A673 (cell line): Measurements from ENCODE around the gene ST7. TPM values are rescaled to one million over a fixed set of nuclear protein-coding genes. Genes with fewer than 3 reads are reported as not detected.

ENCODE experiments used
- BruUV-seq: library from RNA; stranded (reverse); fragments of 400-500 nt; replicated peaks from 2 replicates; lab custom pipeline; 2021; lab: Mats Ljungman, UMichigan
- CTCF ChIA-PET: fragments of 300-600 bp; sonication (Branson Sonifier 250); formaldehyde crosslinking; loops from one replicate; lab custom pipeline; 2022; ENCODE audit warnings: antibody characterized with exemption; lab: Charles Lee
- POLR2A ChIA-PET: fragments of 300-600 bp; sonication (Branson Sonifier 250); formaldehyde crosslinking; loops from one replicate; lab custom pipeline; 2022; ENCODE audit warnings: antibody characterized with exemption; ENCODE audit not compliant: low non-redundant PET; lab: Charles Lee
- DNase-seq: peaks from one replicate; pipeline ENCODE4 v3.0.0-alpha.2; 2015; ENCODE audit warnings: low spot score
- H3K27ac ChIP-seq: fragments of 200-600 bp; sonication (generic); 2 replicates; pipeline ENCODE4 v1.5.1; 2016; ENCODE audit warnings: mixed run types, low read depth, mild to moderate bottlenecking, mixed read lengths, antibody characterized with exemption, low read length; ENCODE audit not compliant: poor library complexity, severe bottlenecking
- H3K27me3 ChIP-seq: fragments of 200-600 bp; sonication (generic); replicated peaks from 2 replicates; pipeline ENCODE4 v1.6.1; 2017; ENCODE audit warnings: mixed run types, low read depth, mild to moderate bottlenecking, mixed read lengths, antibody characterized with exemption, low read length; ENCODE audit not compliant: insufficient read depth, poor library complexity
- H3K36me3 ChIP-seq: fragments of 200-600 bp; sonication (generic); 2 replicates; pipeline ENCODE4 v1.6.1; 2016; ENCODE audit warnings: mixed run types, mild to moderate bottlenecking, mixed read lengths, antibody characterized with exemption, low read length; ENCODE audit not compliant: insufficient read depth, poor library complexity, severe bottlenecking
- H3K4me1 ChIP-seq: fragments of 200-600 bp; sonication (generic); 2 replicates; pipeline ENCODE4 v1.6.1; 2017; ENCODE audit warnings: mixed run types, mild to moderate bottlenecking, mixed read lengths, antibody characterized with exemption, low read length; ENCODE audit not compliant: insufficient read depth, poor library complexity, severe bottlenecking
- H3K4me3 ChIP-seq: fragments of 200-600 bp; sonication (generic); 2 replicates; pipeline ENCODE4 v1.5.1; 2016; ENCODE audit warnings: low read depth, mixed run types, mild to moderate bottlenecking, mixed read lengths, low read length; ENCODE audit not compliant: poor library complexity, severe bottlenecking
- H3K9me3 ChIP-seq: fragments of 200-600 bp; sonication (generic); 2 replicates; pipeline ENCODE4 v1.6.1; 2016; ENCODE audit warnings: mixed run types, low read depth, mild to moderate bottlenecking, mixed read lengths, antibody characterized with exemption, low read length; ENCODE audit not compliant: poor library complexity, severe bottlenecking
- EZH2 ChIP-seq: fragments of 200-600 bp; sonication (generic); IDR thresholded peaks from 2 replicates; pipeline ENCODE4 v1.6.1; 2017; ENCODE audit warnings: borderline replicate concordance, low read depth, mild to moderate bottlenecking, mixed read lengths, antibody characterized with exemption, low read length; ENCODE audit not compliant: poor library complexity, severe bottlenecking
- intact Hi-C: fragments of 100-400 bp; cut with micrococcal nuclease; formaldehyde crosslinking; loops from one replicate; pipeline ENCODE4 v1.10.0; 2022; ENCODE audit not compliant: unreplicated experiment
- total RNA-seq: library from RNA; stranded (reverse); gene quantifications from 2 replicates; pipeline ENCODE4 v1.2.3, GENCODE V29; 2021
- TF ChIP-seq, protein P1 (sequence below): fragments of 300-800, 200-600 bp; sonication (generic); conservative IDR thresholded peaks from 2 replicates; pipeline ENCODE4 v1.5.1; 2017; ENCODE audit warnings: low read depth, mild to moderate bottlenecking, antibody characterized with exemption, low read length, moderate library complexity, mixed read lengths

The ST7 gene
- total RNA-seq, 1 experiment from 2014 or later, result 24.3 TPM

DNA sequence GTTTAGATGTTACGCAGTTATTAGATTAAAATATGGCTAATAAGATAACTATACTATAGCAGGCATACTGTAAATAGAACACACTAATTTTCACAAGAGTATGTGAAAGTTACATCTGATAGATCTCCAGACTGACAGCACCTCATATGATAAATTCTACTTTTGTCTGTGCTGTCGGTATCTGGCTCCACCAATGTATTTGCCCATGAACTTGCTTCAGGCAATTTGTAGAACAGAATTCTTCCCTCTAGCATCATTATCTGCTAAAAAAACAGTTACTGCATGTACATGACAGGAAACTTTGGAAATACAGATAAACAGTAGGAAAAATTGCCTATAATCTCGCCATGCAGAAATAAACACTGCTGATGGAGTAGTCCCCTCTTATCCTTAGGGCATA lies 231.8 kb downstream of the ST7 start:
- Histone ChIP-seq H3K4me1 (peaks cover 9% of the 10 kb centered on the region), H3K36me3 (no peaks in the 10 kb centered on the region), H3K4me3 (no peak overlapping the region), H3K9me3 (no peaks in the 10 kb centered on the region), H3K27me3 (no peaks in the 10 kb centered on the region), H3K27ac (no peak overlapping the region)
- ChIA-PET CTCF (no interaction called here), POLR2A (no interaction called here)
- intact Hi-C loops, result no loop called here
- BruUV-seq, result no TSS peak
- DNase-seq, result no peak
- TF ChIP-seq, protein P1, sequence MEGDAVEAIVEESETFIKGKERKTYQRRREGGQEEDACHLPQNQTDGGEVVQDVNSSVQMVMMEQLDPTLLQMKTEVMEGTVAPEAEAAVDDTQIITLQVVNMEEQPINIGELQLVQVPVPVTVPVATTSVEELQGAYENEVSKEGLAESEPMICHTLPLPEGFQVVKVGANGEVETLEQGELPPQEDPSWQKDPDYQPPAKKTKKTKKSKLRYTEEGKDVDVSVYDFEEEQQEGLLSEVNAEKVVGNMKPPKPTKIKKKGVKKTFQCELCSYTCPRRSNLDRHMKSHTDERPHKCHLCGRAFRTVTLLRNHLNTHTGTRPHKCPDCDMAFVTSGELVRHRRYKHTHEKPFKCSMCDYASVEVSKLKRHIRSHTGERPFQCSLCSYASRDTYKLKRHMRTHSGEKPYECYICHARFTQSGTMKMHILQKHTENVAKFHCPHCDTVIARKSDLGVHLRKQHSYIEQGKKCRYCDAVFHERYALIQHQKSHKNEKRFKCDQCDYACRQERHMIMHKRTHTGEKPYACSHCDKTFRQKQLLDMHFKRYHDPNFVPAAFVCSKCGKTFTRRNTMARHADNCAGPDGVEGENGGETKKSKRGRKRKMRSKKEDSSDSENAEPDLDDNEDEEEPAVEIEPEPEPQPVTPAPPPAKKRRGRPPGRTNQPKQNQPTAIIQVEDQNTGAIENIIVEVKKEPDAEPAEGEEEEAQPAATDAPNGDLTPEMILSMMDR, result no peak
- no peak for TF ChIP-seq EZH2

DNA sequence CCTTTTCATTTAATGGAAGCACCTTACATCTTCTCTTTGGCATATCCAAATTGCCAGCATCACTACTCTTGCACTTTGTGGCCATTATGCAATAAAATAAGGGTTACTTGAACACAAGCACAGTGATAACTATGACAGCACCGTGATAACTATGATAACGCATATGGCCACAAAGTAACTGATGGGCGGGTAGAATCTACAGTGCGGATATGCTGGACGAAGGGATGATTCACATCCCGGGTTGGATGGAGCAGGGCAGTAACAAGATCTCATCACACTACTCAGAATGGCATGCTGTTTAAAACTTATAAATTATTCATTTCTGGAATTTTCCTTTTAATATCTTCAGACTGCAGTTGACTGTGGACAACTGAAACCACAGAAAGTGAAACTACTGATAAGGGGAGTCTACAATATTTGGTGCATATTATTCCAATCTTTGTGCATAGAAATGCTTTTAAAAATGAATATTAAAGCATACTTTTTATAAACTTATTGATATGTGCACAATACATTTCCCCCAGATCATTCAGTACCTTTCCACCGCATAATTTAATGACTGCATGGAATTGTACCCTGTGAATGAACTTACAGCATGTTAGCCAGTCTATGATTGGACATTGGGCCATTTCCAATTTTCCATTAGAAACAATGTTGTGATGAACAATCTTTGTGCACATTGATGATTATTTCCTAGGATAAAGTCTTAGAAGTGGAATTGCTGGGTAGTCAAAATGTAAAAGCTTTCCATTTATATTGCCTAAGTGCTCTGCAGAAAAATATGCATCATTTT lies 233.1 kb downstream of the ST7 start:
- Histone ChIP-seq H3K4me1 (peaks cover 9% of the 10 kb centered on the region), H3K9me3 (no peaks in the 10 kb centered on the region), H3K36me3 (no peaks in the 10 kb centered on the region), H3K27ac (no peak overlapping the region), H3K27me3 (no peaks in the 10 kb centered on the region), H3K4me3 (no peak overlapping the region)
- TF ChIP-seq, protein P1, result no peak
- TF ChIP-seq EZH2, result no peak
- CTCF ChIA-PET, result no interaction called here
- POLR2A ChIA-PET, result no interaction called here
- peak; percentile 57 for DNase-seq
- intact Hi-C loops, result no loop called here
- BruUV-seq, result no TSS peak

DNA sequence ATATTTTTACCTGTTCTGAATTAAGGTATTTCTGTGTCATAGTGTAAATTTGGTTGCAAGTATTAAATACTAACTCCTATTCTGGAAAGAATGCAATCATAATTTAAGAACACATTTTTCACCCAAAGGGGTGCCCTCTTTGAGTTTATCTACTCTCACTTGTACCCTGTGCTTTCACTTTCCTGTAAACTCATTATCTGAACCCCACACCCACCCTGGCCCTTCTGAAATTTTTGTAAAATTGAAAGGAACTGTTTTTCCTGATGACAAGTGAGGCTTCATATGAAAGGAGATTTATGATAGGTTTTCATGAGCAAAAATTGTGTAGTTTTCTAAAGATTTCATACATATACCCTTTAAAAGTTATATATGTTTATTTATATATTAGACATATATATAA lies 235.1 kb downstream of the ST7 start:
- no peaks in the 10 kb centered on the region for H3K36me3 ChIP-seq
- intact Hi-C loops, result no loop called here
- no peaks in the 10 kb centered on the region for H3K9me3 ChIP-seq
- peaks cover 9% of the 10 kb centered on the region for H3K4me1 ChIP-seq
- no peak overlapping the region for H3K4me3 ChIP-seq
- POLR2A ChIA-PET, result no interaction called here
- BruUV-seq, result no TSS peak
- CTCF ChIA-PET, result no interaction called here
- no peaks in the 10 kb centered on the region for H3K27me3 ChIP-seq
- no peak for TF ChIP-seq EZH2
- TF ChIP-seq, protein P1, result no peak
- no peak for DNase-seq
- no peak overlapping the region for H3K27ac ChIP-seq
